Neural cell (in vitro differentiated cells): Measurements from ENCODE around the gene ISY1.

Experiments
- EP300 ChIP-seq: fragments of 450-650 bp; conservative IDR thresholded peaks from 2 replicates; pipeline ENCODE4 v1.6.1; 2014; ENCODE audit warnings: antibody characterized with exemption, mild to moderate bottlenecking, moderate library complexity; ENCODE audit not compliant: poor library complexity, severe bottlenecking
- EZH2 ChIP-seq: fragments of 200-600, 300-800 bp; shearing (Covaris generic), sonication (generic); IDR thresholded peaks from 2 replicates; pipeline ENCODE4 v1.6.1; 2014; ENCODE audit warnings: antibody characterized with exemption, low read length, borderline replicate concordance, mild to moderate bottlenecking; ENCODE audit not compliant: insufficient read depth, poor library complexity, severe bottlenecking
- MXI1 ChIP-seq: fragments of 450-650 bp; conservative IDR thresholded peaks from 2 replicates; pipeline ENCODE4 v1.6.1; 2014; ENCODE audit warnings: antibody characterized with exemption, mild to moderate bottlenecking; ENCODE audit not compliant: poor library complexity, severe bottlenecking
- POLR2AphosphoS5 ChIP-seq: IDR thresholded peaks from 2 replicates; pipeline ENCODE4 v1.6.1; 2012
- RAD21 ChIP-seq: fragments of 450-650 bp; conservative IDR thresholded peaks from 2 replicates; pipeline ENCODE4 v1.6.1; 2014; ENCODE audit warnings: antibody characterized with exemption, mild to moderate bottlenecking, moderate library complexity
- SMC3 ChIP-seq: fragments of 450-650 bp; conservative IDR thresholded peaks from 2 replicates; pipeline ENCODE4 v1.6.1; 2014; ENCODE audit warnings: antibody characterized with exemption, mild to moderate bottlenecking, moderate library complexity; ENCODE audit not compliant: poor library complexity
- TAF1 ChIP-seq: IDR thresholded peaks from 2 replicates; pipeline ENCODE4 v1.6.1; 2012; ENCODE audit warnings: low read depth
- TF ChIP-seq, protein P1 (sequence below): fragments of 450-650 bp; IDR thresholded peaks from 2 replicates; pipeline ENCODE4 v1.5.1; 2014; ENCODE audit warnings: antibody characterized with exemption, mild to moderate bottlenecking, moderate library complexity; ENCODE audit not compliant: poor library complexity, severe bottlenecking
- TF ChIP-seq, protein P2 (sequence below): IDR thresholded peaks from 2 replicates; pipeline ENCODE4 v1.6.1; 2012; ENCODE audit warnings: borderline replicate concordance

DNA sequence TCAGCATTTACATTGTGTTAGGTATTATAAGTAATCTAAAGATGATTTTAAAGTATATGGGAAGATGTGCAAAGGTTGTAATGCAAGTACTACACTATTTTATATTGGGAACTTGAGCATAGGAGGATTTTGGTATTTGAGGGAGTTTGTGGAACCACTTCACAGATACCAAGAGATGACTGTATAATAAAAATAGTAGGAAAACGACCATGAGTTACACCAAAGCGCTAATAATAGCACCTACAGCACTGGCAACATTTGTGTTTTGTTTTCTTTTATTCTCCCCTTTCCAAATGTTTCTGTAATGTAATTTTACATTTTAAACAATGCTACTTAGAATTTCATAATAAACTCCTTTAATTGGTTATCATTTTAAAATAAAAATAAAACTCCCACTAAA is 12.3 kb upstream of the ISY1 start:
- TF ChIP-seq, protein P1, sequence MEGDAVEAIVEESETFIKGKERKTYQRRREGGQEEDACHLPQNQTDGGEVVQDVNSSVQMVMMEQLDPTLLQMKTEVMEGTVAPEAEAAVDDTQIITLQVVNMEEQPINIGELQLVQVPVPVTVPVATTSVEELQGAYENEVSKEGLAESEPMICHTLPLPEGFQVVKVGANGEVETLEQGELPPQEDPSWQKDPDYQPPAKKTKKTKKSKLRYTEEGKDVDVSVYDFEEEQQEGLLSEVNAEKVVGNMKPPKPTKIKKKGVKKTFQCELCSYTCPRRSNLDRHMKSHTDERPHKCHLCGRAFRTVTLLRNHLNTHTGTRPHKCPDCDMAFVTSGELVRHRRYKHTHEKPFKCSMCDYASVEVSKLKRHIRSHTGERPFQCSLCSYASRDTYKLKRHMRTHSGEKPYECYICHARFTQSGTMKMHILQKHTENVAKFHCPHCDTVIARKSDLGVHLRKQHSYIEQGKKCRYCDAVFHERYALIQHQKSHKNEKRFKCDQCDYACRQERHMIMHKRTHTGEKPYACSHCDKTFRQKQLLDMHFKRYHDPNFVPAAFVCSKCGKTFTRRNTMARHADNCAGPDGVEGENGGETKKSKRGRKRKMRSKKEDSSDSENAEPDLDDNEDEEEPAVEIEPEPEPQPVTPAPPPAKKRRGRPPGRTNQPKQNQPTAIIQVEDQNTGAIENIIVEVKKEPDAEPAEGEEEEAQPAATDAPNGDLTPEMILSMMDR, result no peak
- TF ChIP-seq EZH2 (no peak), POLR2AphosphoS5 (no peak), EP300 (no peak), RAD21 (no peak), SMC3 (no peak), MXI1 (no peak), TAF1 (no peak)
- TF ChIP-seq, protein P2, sequence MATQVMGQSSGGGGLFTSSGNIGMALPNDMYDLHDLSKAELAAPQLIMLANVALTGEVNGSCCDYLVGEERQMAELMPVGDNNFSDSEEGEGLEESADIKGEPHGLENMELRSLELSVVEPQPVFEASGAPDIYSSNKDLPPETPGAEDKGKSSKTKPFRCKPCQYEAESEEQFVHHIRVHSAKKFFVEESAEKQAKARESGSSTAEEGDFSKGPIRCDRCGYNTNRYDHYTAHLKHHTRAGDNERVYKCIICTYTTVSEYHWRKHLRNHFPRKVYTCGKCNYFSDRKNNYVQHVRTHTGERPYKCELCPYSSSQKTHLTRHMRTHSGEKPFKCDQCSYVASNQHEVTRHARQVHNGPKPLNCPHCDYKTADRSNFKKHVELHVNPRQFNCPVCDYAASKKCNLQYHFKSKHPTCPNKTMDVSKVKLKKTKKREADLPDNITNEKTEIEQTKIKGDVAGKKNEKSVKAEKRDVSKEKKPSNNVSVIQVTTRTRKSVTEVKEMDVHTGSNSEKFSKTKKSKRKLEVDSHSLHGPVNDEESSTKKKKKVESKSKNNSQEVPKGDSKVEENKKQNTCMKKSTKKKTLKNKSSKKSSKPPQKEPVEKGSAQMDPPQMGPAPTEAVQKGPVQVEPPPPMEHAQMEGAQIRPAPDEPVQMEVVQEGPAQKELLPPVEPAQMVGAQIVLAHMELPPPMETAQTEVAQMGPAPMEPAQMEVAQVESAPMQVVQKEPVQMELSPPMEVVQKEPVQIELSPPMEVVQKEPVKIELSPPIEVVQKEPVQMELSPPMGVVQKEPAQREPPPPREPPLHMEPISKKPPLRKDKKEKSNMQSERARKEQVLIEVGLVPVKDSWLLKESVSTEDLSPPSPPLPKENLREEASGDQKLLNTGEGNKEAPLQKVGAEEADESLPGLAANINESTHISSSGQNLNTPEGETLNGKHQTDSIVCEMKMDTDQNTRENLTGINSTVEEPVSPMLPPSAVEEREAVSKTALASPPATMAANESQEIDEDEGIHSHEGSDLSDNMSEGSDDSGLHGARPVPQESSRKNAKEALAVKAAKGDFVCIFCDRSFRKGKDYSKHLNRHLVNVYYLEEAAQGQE, result no peak
